Bronchial smooth muscle cell (primary cell): ENCODE results near the gene SIGLEC8. TPM values are rescaled to one million over a fixed set of nuclear protein-coding genes. Genes with fewer than 3 reads are reported as not detected.

Source experiments
- total RNA-seq: library from RNA; depleted of rRNA; stranded (reverse); fragments of >200 nt; gene quantifications from 2 replicates; pipeline ENCODE4 v1.2.1, GENCODE V29; 2014

SIGLEC8 gene
- not detected in 2 replicates for total RNA-seq

DNA sequence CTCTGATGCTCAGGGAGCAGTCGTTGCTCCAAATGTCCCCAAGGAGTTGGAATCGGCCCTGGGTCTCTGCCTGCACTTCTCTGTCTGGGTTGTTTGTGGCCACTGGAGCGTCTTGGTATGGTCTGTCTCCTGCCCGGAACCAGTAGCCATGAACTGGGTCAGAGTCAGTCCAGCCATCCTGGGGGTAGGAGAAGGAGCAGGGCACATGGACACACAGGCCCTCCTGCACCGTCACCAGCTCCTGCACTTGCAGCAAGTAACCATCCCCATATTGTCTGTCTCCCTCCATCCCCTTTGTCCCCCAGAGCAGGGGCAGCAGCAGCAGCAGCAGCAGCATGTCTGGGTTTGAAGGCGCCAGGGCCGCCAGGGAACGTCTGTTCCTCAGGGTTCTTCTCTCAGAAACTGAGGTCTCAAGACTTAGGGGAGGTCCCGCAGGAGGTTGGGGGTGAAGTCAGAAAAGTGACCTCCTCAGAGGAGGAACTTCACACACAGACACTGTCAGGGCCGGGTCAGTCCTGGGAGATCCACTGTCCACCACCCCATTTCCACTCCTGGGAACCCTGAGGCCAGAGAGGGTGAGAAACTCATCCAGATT, at the start of gene SIGLEC8:
TSS of gene SIGLEC8 (minus strand) at position 404 of the 595 bp plus-strand sequence. CDS start at position 337, 67 bp downstream.

DNA sequence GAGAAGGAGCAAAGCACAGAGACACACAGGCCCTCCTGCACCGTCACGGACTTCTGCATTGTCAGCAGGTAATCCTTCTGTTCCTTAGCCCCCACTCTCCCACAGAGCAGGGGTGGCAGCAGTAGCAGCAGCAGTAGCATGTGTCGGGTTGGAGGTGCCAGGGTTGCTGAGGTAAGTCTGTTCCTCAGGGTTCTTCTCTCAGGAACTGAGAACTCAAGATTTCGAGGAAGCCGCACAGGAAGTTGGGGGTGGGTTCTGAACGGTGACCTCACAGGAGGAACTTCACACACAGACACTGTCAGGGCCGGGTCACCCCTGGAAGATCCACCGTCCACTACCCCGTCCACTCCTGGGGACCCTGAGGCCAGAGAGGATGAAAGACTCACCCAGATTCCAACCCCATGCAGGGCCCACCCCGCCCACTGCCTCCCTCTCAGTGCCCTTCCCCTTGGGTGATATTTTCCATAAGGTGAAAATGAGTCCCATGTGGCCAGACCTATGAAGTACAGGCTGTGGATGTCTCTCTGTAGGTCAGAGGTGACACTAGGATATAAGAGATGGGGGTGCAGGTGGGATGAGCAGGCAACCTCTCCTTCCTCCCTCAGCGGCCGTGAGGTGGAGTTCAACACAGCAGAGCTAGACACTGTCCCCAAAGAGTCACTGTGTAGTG, 43.5 kb upstream of the SIGLEC8 start, which contains the start of gene SIGLEC12:
TSS of gene SIGLEC12 (minus strand) at position 207 of the 670 bp plus-strand sequence. CDS start at position 140, 67 bp downstream.

DNA sequence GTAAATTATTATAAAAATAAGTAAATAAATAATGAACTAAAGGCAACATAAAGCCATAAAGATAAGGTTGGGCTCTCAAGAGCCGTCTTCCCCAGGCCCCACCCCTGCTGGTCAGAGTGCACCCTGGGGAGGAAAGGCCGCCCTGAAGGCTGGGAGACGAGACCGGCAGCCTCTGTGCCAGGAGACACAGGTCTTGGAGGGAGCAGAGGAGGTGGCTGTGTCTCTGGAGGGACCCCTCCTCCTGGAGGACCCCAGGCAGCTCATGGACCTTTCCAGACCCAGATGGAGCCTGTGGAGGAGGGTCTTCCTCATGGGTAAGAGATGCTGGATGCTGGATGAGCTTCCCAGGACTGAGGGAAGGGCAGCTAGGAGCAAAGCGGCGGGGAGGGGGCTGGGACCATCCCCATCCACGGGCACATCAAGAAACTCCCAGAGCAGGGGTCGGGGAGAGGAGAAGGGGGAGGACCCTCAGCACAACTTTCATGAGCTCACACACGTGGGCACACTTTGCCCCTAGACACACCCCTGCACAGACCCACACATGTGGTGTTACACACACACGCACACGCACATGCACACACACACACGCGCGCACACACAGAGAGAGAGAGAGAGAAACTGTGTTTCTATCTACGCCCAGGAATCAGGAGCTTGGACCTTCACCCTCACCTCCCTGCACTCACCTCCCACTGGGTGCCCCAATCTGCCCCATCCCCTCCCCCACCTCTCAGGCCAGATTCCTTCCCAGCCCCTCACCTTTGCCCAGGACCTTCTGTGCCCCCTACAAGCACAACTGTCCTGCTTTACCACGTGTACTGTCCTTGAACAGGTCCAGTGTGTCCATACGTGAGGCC, 20.4 kb upstream of the SIGLEC8 start, which contains the start of gene CEACAM18:
TSS of gene CEACAM18 (plus strand) at position 159 of the 854 bp plus-strand sequence.

GRCh38 chr19:51417107-51417809, 41.0 kb downstream of the SIGLEC8 start, which contains the start of gene SIGLEC10:
TSS of gene SIGLEC10 (minus strand) at chr19:51417642. CDS start at chr19:51417581, 61 bp downstream.

Other genes with a start within 250 kb of the SIGLEC8 start
- gene CD33, start 233.4 kb downstream of the SIGLEC8 start, total RNA-seq, result not detected in 2 replicates
- not detected in 2 replicates for gene SIGLECL1, start 207.4 kb downstream of the SIGLEC8 start, total RNA-seq
- gene IGLON5, start 146.8 kb downstream of the SIGLEC8 start, total RNA-seq, result not detected in 2 replicates
- gene VSIG10L, start 116.3 kb downstream of the SIGLEC8 start, total RNA-seq, result 0.32 and 0.43 TPM in 2 replicates
- 405 and 442 TPM in 2 replicates for gene ETFB, start 92.1 kb downstream of the SIGLEC8 start, total RNA-seq
- gene CLDND2, start 89.5 kb downstream of the SIGLEC8 start, total RNA-seq, result not detected in 2 replicates
- not detected in 2 replicates for gene NKG7, start 85.8 kb downstream of the SIGLEC8 start, total RNA-seq
- gene LIM2, start 70.5 kb downstream of the SIGLEC8 start, total RNA-seq, result not detected in 2 replicates
- not detected in 2 replicates for gene C19orf84, start 67.9 kb downstream of the SIGLEC8 start, total RNA-seq
- not detected in 2 replicates for gene SIGLEC10, start 40.8 kb downstream of the SIGLEC8 start, total RNA-seq
- not detected in 2 replicates for gene CEACAM18, start 20.1 kb upstream of the SIGLEC8 start, total RNA-seq
- not detected in 2 replicates for gene SIGLEC12, start 43.3 kb upstream of the SIGLEC8 start, total RNA-seq
- gene SIGLEC6, start 73.2 kb upstream of the SIGLEC8 start, total RNA-seq, result not detected in 2 replicates
- 3.0 and 3.1 TPM in 2 replicates for gene ZNF175, start 112.8 kb upstream of the SIGLEC8 start, total RNA-seq
- gene SIGLEC5, start 171.9 kb upstream of the SIGLEC8 start, total RNA-seq, result not detected in 2 replicates
- not detected in 2 replicates for gene SIGLEC14, start 188.4 kb upstream of the SIGLEC8 start, total RNA-seq
- 10.6 and 12.3 TPM in 2 replicates for gene SPACA6, start 234.9 kb upstream of the SIGLEC8 start, total RNA-seq